Coronary artery (tissue), 2 donors: ENCODE data around the gene DCBLD2.

Experiments used
- DNase-seq: peaks from one replicate; pipeline ENCODE4 v3.0.0-alpha.2; 2017; ENCODE audit warnings: low spot score
- H3K27ac ChIP-seq, 2 donors: fragments of 200-600 bp; sonication (generic); one replicate each; pipeline ENCODE4 v1.5.1; 2016 to 2019
- H3K4me3 ChIP-seq: fragments of 200-600 bp; sonication (generic); 2 replicates; pipeline ENCODE4 v1.5.1; 2016; ENCODE audit warnings: mild to moderate bottlenecking, moderate library complexity
- CTCF ChIP-seq: fragments of 200-600 bp; sonication (generic); IDR thresholded peaks from one replicate; pipeline ENCODE4 v1.5.1; 2019; ENCODE audit warnings: antibody characterized with exemption

DCBLD2 gene

GRCh38 chr3:98778383-98778782, 123.1 kb downstream of the DCBLD2 start:
- peak overlapping the region in 1 of 2 donors; percentile 66 for H3K27ac ChIP-seq
- no peak for TF ChIP-seq CTCF
- no peak overlapping the region for H3K4me3 ChIP-seq
- no peak for DNase-seq

DNA sequence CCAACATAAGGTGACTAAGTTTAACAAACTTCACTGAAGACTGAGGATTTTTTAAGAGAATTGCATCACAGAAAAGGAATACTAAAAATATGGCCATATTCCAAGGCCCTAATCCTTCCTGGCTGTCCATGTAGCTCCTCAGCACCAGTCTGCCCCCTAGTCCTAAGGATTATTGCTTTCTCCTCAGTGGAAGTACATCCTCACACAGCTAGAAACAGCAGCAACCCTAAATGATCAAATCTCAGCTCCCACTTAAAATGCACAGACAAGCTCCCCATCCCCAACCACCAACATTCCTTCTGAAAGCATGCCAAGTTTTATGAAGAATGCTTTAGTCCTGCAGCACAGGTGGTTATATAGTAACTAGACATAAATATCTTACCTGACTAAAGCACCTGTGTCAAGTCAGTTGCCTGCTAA, 123.7 kb downstream of the DCBLD2 start:
- no peak for TF ChIP-seq CTCF
- H3K27ac ChIP-seq = peak overlapping the region in 1 of 2 donors; percentile 66
- no peak for DNase-seq

DNA sequence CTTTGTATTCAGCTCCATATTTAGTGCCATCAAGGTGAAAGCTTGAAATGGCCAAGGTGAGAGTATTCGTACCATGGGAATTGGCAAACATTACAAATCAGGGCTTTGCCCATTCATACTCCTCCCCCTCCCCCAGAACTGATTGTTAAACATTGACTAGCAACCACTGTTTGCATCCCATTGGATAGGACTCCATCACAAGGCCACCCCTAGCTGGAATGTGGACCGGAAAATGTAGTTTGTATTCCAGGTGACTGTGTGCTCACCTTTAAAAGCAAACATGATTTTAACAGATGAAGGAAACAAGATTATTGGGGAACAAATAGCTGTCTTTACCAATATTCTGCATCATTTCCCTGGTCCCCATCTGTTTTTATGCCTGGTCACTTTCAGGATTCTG, 124.2 kb downstream of the DCBLD2 start:
- DNase-seq = no peak
- no peak overlapping the region for H3K4me3 ChIP-seq
- peak overlapping the region in 1 of 2 donors; percentile 66 for H3K27ac ChIP-seq
- TF ChIP-seq CTCF = no peak

More for the DNA sequence above, 123.7 kb downstream of the DCBLD2 start:
- H3K4me3 ChIP-seq = no peak overlapping the region

DNA sequence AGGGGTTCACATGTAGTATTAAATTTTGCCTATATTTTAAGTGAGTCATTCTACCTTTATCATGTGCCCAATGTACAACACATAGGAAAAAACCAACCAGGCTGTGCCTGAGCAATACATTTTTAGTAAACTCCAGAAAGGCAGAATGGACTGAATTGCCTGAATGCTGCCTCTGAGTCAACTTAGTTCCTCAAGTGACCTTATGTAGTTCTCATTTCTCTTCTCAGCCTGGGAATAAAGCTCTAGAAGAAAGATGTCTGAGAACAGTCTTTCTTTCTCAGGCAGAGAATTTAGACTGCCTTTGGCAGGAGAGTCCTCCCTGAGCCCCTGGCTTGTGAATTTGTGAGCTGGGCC, 125.4 kb downstream of the DCBLD2 start:
- peak overlapping the region in 1 of 2 donors; percentile 26 for H3K27ac ChIP-seq
- no peak for DNase-seq
- H3K4me3 ChIP-seq = no peak overlapping the region
- TF ChIP-seq CTCF = no peak

GRCh38 chr3:98775459-98776139, 125.9 kb downstream of the DCBLD2 start:
- TF ChIP-seq CTCF = no peak
- peak overlapping the region in 1 of 2 donors; percentile 26 for H3K27ac ChIP-seq
- no peak for DNase-seq
- H3K4me3 ChIP-seq = no peak overlapping the region

GRCh38 chr3:98772022-98772421, 129.5 kb downstream of the DCBLD2 start:
- no peak overlapping the region for H3K27ac ChIP-seq
- no peak overlapping the region for H3K4me3 ChIP-seq
- TF ChIP-seq CTCF = no peak
- no peak for DNase-seq

GRCh38 chr3:98770261-98771039, 131.0 kb downstream of the DCBLD2 start:
- Histone ChIP-seq H3K27ac (peak overlapping the region in 1 of 2 donors; percentile 31), H3K4me3 (no peak overlapping the region)
- TF ChIP-seq CTCF = no peak
- DNase-seq = no peak
